IMR-90 (cell line): ENCODE measurements around the gene MARCO. TPM values are rescaled to one million over a fixed set of nuclear protein-coding genes. Genes with fewer than 3 reads are reported as not detected.

Source experiments
- ATAC-seq: fragments of 200-7000 bp; cut with Tn5 transposase; 2 replicates; pipeline ENCODE4 v1.9.1; 2020; ENCODE audit warnings: low read depth, mild to moderate bottlenecking, moderate library complexity
- BruUV-seq: library from RNA; stranded (reverse); fragments of 400-500 nt; replicated peaks from 2 replicates; lab custom pipeline; 2021; lab: Mats Ljungman, UMichigan
- CTCF ChIA-PET: fragments of 300-600 bp; formaldehyde crosslinking; extraction: SDS; loops from one replicate; lab custom pipeline; 2021; ENCODE audit warnings: antibody characterized with exemption; lab: Yijun Ruan, JAX
- POLR2A ChIA-PET: fragments of 300-600 bp; sonication (Branson Sonifier 250); formaldehyde crosslinking; loops from one replicate; lab custom pipeline; 2022; ENCODE audit warnings: antibody characterized with exemption; ENCODE audit not compliant: unreplicated experiment; lab: Charles Lee
- DNase-seq: peaks from one replicate; pipeline ENCODE4 v3.0.0; 2013
- H2AFZ ChIP-seq: replicated peaks from 2 replicates; pipeline ENCODE3; 2013; ENCODE audit warnings: low read length, mild to moderate bottlenecking; ENCODE audit not compliant: poor library complexity
- H2AK5ac ChIP-seq: 2 replicates; pipeline ENCODE4 v1.6.1; 2013; ENCODE audit warnings: low read depth, low read length, inconsistent platforms
- H2AK9ac ChIP-seq: replicated peaks from 2 replicates; pipeline ENCODE3; 2013; ENCODE audit warnings: mild to moderate bottlenecking, low read depth, low read length, moderate library complexity; ENCODE audit not compliant: poor library complexity
- H2BK120ac ChIP-seq: 2 replicates; pipeline ENCODE4 v1.6.1; 2013; ENCODE audit warnings: low read depth, low read length, inconsistent platforms
- H2BK15ac ChIP-seq: 3 replicates; pipeline ENCODE4 v1.6.1; 2013; ENCODE audit warnings: low read depth, low read length, inconsistent platforms
- H2BK20ac ChIP-seq: 2 replicates; pipeline ENCODE4 v1.6.1; 2013; ENCODE audit warnings: low read depth, mild to moderate bottlenecking, inconsistent platforms, low read length, moderate library complexity
- H2BK5ac ChIP-seq: 2 replicates; pipeline ENCODE4 v1.6.1; 2013; ENCODE audit warnings: mild to moderate bottlenecking, low read depth, low read length, inconsistent platforms; ENCODE audit not compliant: poor library complexity, severe bottlenecking
- H3K14ac ChIP-seq: replicated peaks from 2 replicates; pipeline ENCODE4 v1.6.1; 2013; ENCODE audit warnings: low read depth, low read length, inconsistent platforms
- H3K18ac ChIP-seq: 2 replicates; pipeline ENCODE4 v1.6.1; 2013; ENCODE audit warnings: low read depth, low read length, control low read depth
- H3K23ac ChIP-seq: 2 replicates; pipeline ENCODE4 v1.6.1; 2013; ENCODE audit warnings: low read depth, low read length, inconsistent platforms
- H3K27ac ChIP-seq: 2 replicates; pipeline ENCODE4 v1.5.1; 2013; ENCODE audit warnings: mild to moderate bottlenecking, control low read depth, low read length; ENCODE audit not compliant: insufficient read depth
- H3K27me3 ChIP-seq: 2 replicates; pipeline ENCODE4 v1.6.1; 2013; ENCODE audit warnings: low read length; ENCODE audit not compliant: control insufficient read depth, insufficient read depth
- H3K36me3 ChIP-seq: 2 replicates; pipeline ENCODE4 v1.6.1; 2013; ENCODE audit warnings: low read length, mixed read lengths; ENCODE audit not compliant: control insufficient read depth, insufficient read depth
- H3K4ac ChIP-seq: 2 replicates; pipeline ENCODE4 v1.6.1; 2013; ENCODE audit warnings: low read depth, low read length, inconsistent platforms
- H3K4me1 ChIP-seq: 2 replicates; pipeline ENCODE4 v1.6.1; 2013; ENCODE audit warnings: low read length, mixed read lengths; ENCODE audit not compliant: control insufficient read depth, insufficient read depth
- H3K4me2 ChIP-seq: 2 replicates; pipeline ENCODE4 v1.6.1; 2013; ENCODE audit warnings: low read depth, mild to moderate bottlenecking, control low read depth, low read length, moderate library complexity
- H3K4me3 ChIP-seq: 2 replicates; pipeline ENCODE4 v1.5.1; 2013; ENCODE audit warnings: low read depth, mild to moderate bottlenecking, control low read depth, low read length, moderate library complexity; ENCODE audit not compliant: insufficient read depth
- H3K56ac ChIP-seq: 2 replicates; pipeline ENCODE4 v1.6.1; 2013; ENCODE audit warnings: low read length, inconsistent platforms; ENCODE audit not compliant: insufficient read depth; ENCODE audit errors: extremely low read depth
- H3K79me1 ChIP-seq, 2 experiments: 2 replicates each; pipeline ENCODE4 v1.6.1; 2013; ENCODE audit warnings: low read length in 2 of 2, inconsistent platforms in 1 of 2, low read depth in 1 of 2
- H3K9ac ChIP-seq: 2 replicates; pipeline ENCODE4 v1.6.1; 2013; ENCODE audit warnings: low read depth, low read length, control low read depth
- H3K9me1 ChIP-seq: 2 replicates; pipeline ENCODE4 v1.6.1; 2013; ENCODE audit warnings: low read length, inconsistent platforms; ENCODE audit not compliant: insufficient read depth
- H3K9me3 ChIP-seq: 2 replicates; pipeline ENCODE4 v1.6.1; 2013; ENCODE audit warnings: low read length; ENCODE audit not compliant: control insufficient read depth, insufficient read depth
- H4K20me1 ChIP-seq: 2 replicates; pipeline ENCODE4 v1.6.1; 2013; ENCODE audit warnings: low read length, inconsistent platforms; ENCODE audit not compliant: insufficient read depth
- H4K5ac ChIP-seq: 2 replicates; pipeline ENCODE4 v1.6.1; 2013; ENCODE audit warnings: mild to moderate bottlenecking, low read depth, low read length, control low read depth
- H4K8ac ChIP-seq, 2 experiments: 2 replicates each; pipeline ENCODE4 v1.6.1; 2013; ENCODE audit warnings: low read depth in 2 of 2, low read length in 2 of 2, control low read depth in 1 of 2, inconsistent platforms in 1 of 2
- H4K91ac ChIP-seq: 2 replicates; pipeline ENCODE4 v1.6.1; 2013; ENCODE audit warnings: low read depth, low read length, inconsistent platforms; ENCODE audit not compliant: insufficient read depth
- BHLHE40 ChIP-seq: fragments of 150-350 bp; IDR thresholded peaks from 2 replicates; pipeline ENCODE4 v1.6.1; 2016; ENCODE audit warnings: mild to moderate bottlenecking, low read depth, low read length
- CEBPB ChIP-seq: IDR thresholded peaks from 2 replicates; pipeline ENCODE4 v1.6.1; 2012; ENCODE audit warnings: low read depth, low read length, improper control_type of control experiment
- CHD1 ChIP-seq: IDR thresholded peaks from 2 replicates; pipeline ENCODE4 v1.6.1; 2012; ENCODE audit warnings: low read depth, low read length, improper control_type of control experiment
- FOS ChIP-seq: fragments of 150-350 bp; IDR thresholded peaks from 2 replicates; pipeline ENCODE4 v1.6.1; 2016; ENCODE audit warnings: low read depth, low read length
- MAZ ChIP-seq: IDR thresholded peaks from 2 replicates; pipeline ENCODE4 v1.6.1; 2012; ENCODE audit warnings: low read depth, mild to moderate bottlenecking, low read length, improper control_type of control experiment, moderate library complexity, borderline replicate concordance
- MXI1 ChIP-seq: IDR thresholded peaks from 2 replicates; pipeline ENCODE4 v1.6.1; 2012; ENCODE audit warnings: low read depth, mild to moderate bottlenecking, low read length, moderate library complexity, borderline replicate concordance
- NFE2L2 ChIP-seq: fragments of 150-350 bp; IDR thresholded peaks from 2 replicates; pipeline ENCODE4 v1.6.1; 2016; ENCODE audit warnings: low read depth, mild to moderate bottlenecking, low read length
- POLR2A ChIP-seq: IDR thresholded peaks from 2 replicates; pipeline ENCODE4 v1.6.1; 2012; ENCODE audit warnings: mild to moderate bottlenecking, low read depth, low read length
- RCOR1 ChIP-seq: IDR thresholded peaks from 2 replicates; pipeline ENCODE4 v1.6.1; 2012; ENCODE audit warnings: mild to moderate bottlenecking, low read length, improper control_type of control experiment; ENCODE audit not compliant: insufficient replicate concordance
- RFX5 ChIP-seq: IDR thresholded peaks from 2 replicates; pipeline ENCODE4 v1.8.0; 2012; ENCODE audit warnings: low read depth, mild to moderate bottlenecking, low read length, moderate library complexity
- SMC3 ChIP-seq: fragments of 150-350 bp; IDR thresholded peaks from 2 replicates; pipeline ENCODE4 v1.6.1; 2016; ENCODE audit warnings: low read depth, mild to moderate bottlenecking, antibody characterized with exemption, low read length, moderate library complexity
- dilution Hi-C: fragments of 300-500 bp; cut with HindIII; formaldehyde crosslinking; loops from one replicate; pipeline ENCODE4 v1.14.3; 2018; ENCODE audit warnings: low sequenced_read_pairs; ENCODE audit not compliant: unreplicated experiment
- in situ Hi-C: fragments of 300-500 bp; cut with MboI; formaldehyde crosslinking; loops from 3 replicates; pipeline ENCODE4 v1.14.3; 2019; ENCODE audit warnings: low sequenced_read_pairs, inconsistent platforms, mixed read lengths
- intact Hi-C: fragments of 100-400 bp; cut with micrococcal nuclease; formaldehyde crosslinking; loops from 2 replicates; pipeline ENCODE4 v1.10.0; 2022
- polyA plus RNA-seq, 3 experiments: library from polyadenylated mRNA; depleted of rRNA; stranded (reverse); fragments of >200 nt; gene quantifications; 2 replicates each; pipeline ENCODE4 v1.2.3, GENCODE V29; 2012; ENCODE audit warnings: low replicate concordance in 1 of 3
- total RNA-seq: library from RNA; depleted of rRNA; stranded (reverse); fragments of >200 nt; gene quantifications from 2 replicates; pipeline ENCODE4 v1.2.3, GENCODE V29; 2012
- TF ChIP-seq, protein P1 (sequence below): conservative IDR thresholded peaks from 2 replicates; pipeline ENCODE4 v1.5.1; 2012; ENCODE audit warnings: mild to moderate bottlenecking, low read depth, low read length, improper control_type of control experiment
- TF ChIP-seq, protein P2 (sequence below): fragments of 150-350 bp; IDR thresholded peaks from 2 replicates; pipeline ENCODE4 v1.6.1; 2016; ENCODE audit warnings: low read depth, mild to moderate bottlenecking, low read length, moderate library complexity, borderline replicate concordance

The MARCO gene
- total and polyA plus RNA-seq, 2 of the 4 experiments (the other 2 are of a cell fraction) = not detected

DNA sequence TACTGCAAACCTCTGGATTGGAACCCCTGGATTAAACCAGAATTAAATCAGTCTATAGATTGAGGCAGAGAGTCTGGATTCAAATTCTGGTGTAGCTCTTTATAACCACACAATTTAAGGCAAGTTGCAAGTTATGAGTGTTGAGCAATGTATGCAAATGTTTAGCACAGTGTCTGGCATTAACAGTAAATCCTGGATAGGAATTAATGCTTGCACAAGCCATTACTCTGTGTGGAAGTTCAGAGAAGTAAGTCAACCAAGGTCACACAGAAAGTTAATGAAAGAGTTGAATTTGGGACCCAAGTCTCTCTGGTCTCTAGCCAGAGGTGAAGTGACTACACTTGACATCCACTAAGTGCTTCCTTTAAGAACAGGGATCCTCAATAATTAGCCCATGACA, 2.0 kb upstream of the MARCO start:
- no peak overlapping the region for H3K14ac ChIP-seq
- H2AK9ac ChIP-seq = no peak overlapping the region
- no peaks in the 10 kb centered on the region for H3K9me1 ChIP-seq
- H2AFZ ChIP-seq = no peak overlapping the region
- H2BK20ac ChIP-seq = no peak overlapping the region
- no peaks in the 10 kb centered on the region for H3K4me1 ChIP-seq
- ATAC-seq (no peak), DNase-seq (no peak)
- TF ChIP-seq, protein P1, sequence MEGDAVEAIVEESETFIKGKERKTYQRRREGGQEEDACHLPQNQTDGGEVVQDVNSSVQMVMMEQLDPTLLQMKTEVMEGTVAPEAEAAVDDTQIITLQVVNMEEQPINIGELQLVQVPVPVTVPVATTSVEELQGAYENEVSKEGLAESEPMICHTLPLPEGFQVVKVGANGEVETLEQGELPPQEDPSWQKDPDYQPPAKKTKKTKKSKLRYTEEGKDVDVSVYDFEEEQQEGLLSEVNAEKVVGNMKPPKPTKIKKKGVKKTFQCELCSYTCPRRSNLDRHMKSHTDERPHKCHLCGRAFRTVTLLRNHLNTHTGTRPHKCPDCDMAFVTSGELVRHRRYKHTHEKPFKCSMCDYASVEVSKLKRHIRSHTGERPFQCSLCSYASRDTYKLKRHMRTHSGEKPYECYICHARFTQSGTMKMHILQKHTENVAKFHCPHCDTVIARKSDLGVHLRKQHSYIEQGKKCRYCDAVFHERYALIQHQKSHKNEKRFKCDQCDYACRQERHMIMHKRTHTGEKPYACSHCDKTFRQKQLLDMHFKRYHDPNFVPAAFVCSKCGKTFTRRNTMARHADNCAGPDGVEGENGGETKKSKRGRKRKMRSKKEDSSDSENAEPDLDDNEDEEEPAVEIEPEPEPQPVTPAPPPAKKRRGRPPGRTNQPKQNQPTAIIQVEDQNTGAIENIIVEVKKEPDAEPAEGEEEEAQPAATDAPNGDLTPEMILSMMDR = no peak
- no peak for TF ChIP-seq FOS
- TF ChIP-seq MXI1 = no peak
- no peak for TF ChIP-seq CHD1
- no peak for TF ChIP-seq RFX5
- TF ChIP-seq POLR2A = no peak
- no peak for TF ChIP-seq MAZ
- TF ChIP-seq, protein P2, sequence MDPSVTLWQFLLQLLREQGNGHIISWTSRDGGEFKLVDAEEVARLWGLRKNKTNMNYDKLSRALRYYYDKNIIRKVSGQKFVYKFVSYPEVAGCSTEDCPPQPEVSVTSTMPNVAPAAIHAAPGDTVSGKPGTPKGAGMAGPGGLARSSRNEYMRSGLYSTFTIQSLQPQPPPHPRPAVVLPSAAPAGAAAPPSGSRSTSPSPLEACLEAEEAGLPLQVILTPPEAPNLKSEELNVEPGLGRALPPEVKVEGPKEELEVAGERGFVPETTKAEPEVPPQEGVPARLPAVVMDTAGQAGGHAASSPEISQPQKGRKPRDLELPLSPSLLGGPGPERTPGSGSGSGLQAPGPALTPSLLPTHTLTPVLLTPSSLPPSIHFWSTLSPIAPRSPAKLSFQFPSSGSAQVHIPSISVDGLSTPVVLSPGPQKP = no peak
- no peak for TF ChIP-seq NFE2L2
- no peak for TF ChIP-seq CEBPB
- TF ChIP-seq BHLHE40 = no peak
- no peak for TF ChIP-seq SMC3
- no peak for TF ChIP-seq RCOR1
- H3K9ac ChIP-seq = no peak overlapping the region
- H3K4ac ChIP-seq = no peak overlapping the region
- no peak overlapping the region for H4K91ac ChIP-seq
- no peaks in the 10 kb centered on the region for H3K9me3 ChIP-seq
- no peak overlapping the region for H3K4me2 ChIP-seq
- no peaks in the 10 kb centered on the region for H3K79me1 ChIP-seq
- no peak overlapping the region for H4K5ac ChIP-seq
- no peak overlapping the region for H3K56ac ChIP-seq
- intact Hi-C loops (no loop called here), dilution Hi-C loops (no loop called here), in situ Hi-C loops (no loop called here)
- no peak overlapping the region for H2BK5ac ChIP-seq
- H2BK120ac ChIP-seq = no peak overlapping the region
- H3K36me3 ChIP-seq = no peaks in the 10 kb centered on the region
- H2AK5ac ChIP-seq = no peak overlapping the region
- BruUV-seq = no TSS peak
- H2BK15ac ChIP-seq = no peak overlapping the region
- H4K20me1 ChIP-seq = no peaks in the 10 kb centered on the region
- H3K23ac ChIP-seq = no peak overlapping the region
- H3K27ac ChIP-seq = no peak overlapping the region
- ChIA-PET POLR2A (no interaction called here), CTCF (no interaction called here)
- H4K8ac ChIP-seq = no peak overlapping the region
- H3K18ac ChIP-seq = no peak overlapping the region
- H3K27me3 ChIP-seq = no peaks in the 10 kb centered on the region
- H3K4me3 ChIP-seq = no peak overlapping the region
